ENCODE data around the gene RBM41. TPM values are rescaled to one million over a fixed set of nuclear protein-coding genes. Genes with fewer than 3 reads are reported as not detected.

Gene RBM41
- total and polyA plus RNA-seq, 2 experiments from 2014 or later: 20.0 to 21.9 TPM

GRCh38 chrX:107135049-107135964 lies 16.7 kb upstream of the RBM41 start:
- no peak overlapping the region for H3K27ac ChIP-seq (ENCODE audit: low read depth)
- no peaks in the 10 kb centered on the region for H3F3A ChIP-seq (replicated peaks; ENCODE audit: low read depth)
- H3K9me3 Mint-ChIP-seq: no peaks in the 10 kb centered on the region
- ATAC-seq (no peak), DNase-seq (ENCODE audit: low spot score) (no peak)
- H3K27ac Mint-ChIP-seq: no peak overlapping the region
- H3K4me1 Mint-ChIP-seq: no peaks in the 10 kb centered on the region
- no peak overlapping the region for H3K4me3 ChIP-seq
- no peaks in the 10 kb centered on the region for H3K4me1 ChIP-seq (ENCODE audit: insufficient read depth)
- no peaks in the 10 kb centered on the region for H3K36me3 ChIP-seq (ENCODE audit: insufficient read depth)
- H3K9me2 ChIP-seq (ENCODE audit: insufficient read depth): no peaks in the 10 kb centered on the region
- H3K4me3 Mint-ChIP-seq: no peak overlapping the region
- H3K79me2 ChIP-seq (replicated peaks; ENCODE audit: insufficient read depth): no peaks in the 10 kb centered on the region
- no peak overlapping the region for H3K4me2 ChIP-seq
- TF ChIP-seq EZH2 (IDR thresholded peaks at IDR 0.05; ENCODE audit: low read depth, unreplicated experiment) (no peak), ZNF462 (CRISPR knock-in tag; IDR thresholded peaks at IDR 0.05) (no peak), ETS1 (IDR thresholded peaks at IDR 0.05) (no peak), CREB1 (CRISPR knock-in tag; IDR thresholded peaks at IDR 0.05; ENCODE audit: low read depth) (no peak), CTCF (conservative IDR thresholded peaks at IDR 0.05; ENCODE audit: low read depth in 2 of 2) (no peak), ZNF331 (CRISPR knock-in tag; IDR thresholded peaks at IDR 0.05; ENCODE audit: low read depth) (no peak), POLR2AphosphoS5 (IDR thresholded peaks at IDR 0.05; ENCODE audit: low read depth) (no peak), ZNF114 (CRISPR knock-in tag; IDR thresholded peaks at IDR 0.05) (no peak), STAT1 (IDR thresholded peaks at IDR 0.05; ENCODE audit: unreplicated experiment) (no peak), JUNB (IDR thresholded peaks at IDR 0.05; ENCODE audit: unreplicated experiment) (no peak), NANOG (IDR thresholded peaks at IDR 0.05; ENCODE audit: borderline replicate concordance) (no peak), EZH2phosphoT487 (IDR thresholded peaks at IDR 0.05; ENCODE audit: unreplicated experiment) (no peak), REST (IDR thresholded peaks at IDR 0.05; ENCODE audit: unreplicated experiment) (no peak)
- no peaks in the 10 kb centered on the region for H3K27me3 Mint-ChIP-seq (ENCODE audit: insufficient read depth, low read depth, poor library complexity)
- H3K36me3 Mint-ChIP-seq (ENCODE audit: low read depth): no peaks in the 10 kb centered on the region
- no peaks in the 10 kb centered on the region for H3K27me3 ChIP-seq (ENCODE audit: insufficient read depth)
- no peak overlapping the region for H2AFZ ChIP-seq
- no peaks in the 10 kb centered on the region for H4K20me1 ChIP-seq (replicated peaks; ENCODE audit: insufficient read depth)
